GM21529 (cell line): ENCODE measurements around the gene ELP4.

ENCODE experiments used
- ATAC-seq: cut with Tn5 transposase; IDR thresholded peaks from one replicate; pipeline ENCODE4 v1.9.1; 2021; ENCODE audit not compliant: unreplicated experiment

ELP4 gene

DNA sequence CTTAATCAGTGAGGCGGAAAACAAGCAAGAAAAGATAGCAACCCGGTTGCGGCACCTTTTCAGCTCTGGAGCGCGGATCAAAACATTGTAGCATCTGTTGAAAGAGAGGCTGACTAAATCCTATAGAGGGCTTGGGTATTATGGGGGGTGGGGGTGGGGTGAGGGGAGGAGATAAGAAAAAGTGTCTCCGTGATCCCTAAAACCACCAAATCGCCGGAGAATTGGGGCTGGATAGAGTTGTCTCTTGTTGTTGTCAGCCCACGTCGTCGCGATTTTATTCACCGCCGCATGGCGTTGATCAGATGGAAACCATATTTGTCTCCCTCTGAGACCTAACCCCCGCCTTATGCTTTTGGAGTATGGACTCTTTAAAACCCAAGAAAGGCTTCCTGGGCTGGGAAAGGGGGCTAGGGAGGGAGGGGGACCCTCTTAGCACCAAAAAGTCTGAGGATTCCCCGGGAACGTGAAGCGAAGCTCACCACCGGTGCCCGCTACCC, 288.5 kb downstream of the ELP4 start:
- ATAC-seq: no peak

GRCh38 chr11:31798554-31799434, 289.2 kb downstream of the ELP4 start:
- peak; percentile 57 for ATAC-seq

DNA sequence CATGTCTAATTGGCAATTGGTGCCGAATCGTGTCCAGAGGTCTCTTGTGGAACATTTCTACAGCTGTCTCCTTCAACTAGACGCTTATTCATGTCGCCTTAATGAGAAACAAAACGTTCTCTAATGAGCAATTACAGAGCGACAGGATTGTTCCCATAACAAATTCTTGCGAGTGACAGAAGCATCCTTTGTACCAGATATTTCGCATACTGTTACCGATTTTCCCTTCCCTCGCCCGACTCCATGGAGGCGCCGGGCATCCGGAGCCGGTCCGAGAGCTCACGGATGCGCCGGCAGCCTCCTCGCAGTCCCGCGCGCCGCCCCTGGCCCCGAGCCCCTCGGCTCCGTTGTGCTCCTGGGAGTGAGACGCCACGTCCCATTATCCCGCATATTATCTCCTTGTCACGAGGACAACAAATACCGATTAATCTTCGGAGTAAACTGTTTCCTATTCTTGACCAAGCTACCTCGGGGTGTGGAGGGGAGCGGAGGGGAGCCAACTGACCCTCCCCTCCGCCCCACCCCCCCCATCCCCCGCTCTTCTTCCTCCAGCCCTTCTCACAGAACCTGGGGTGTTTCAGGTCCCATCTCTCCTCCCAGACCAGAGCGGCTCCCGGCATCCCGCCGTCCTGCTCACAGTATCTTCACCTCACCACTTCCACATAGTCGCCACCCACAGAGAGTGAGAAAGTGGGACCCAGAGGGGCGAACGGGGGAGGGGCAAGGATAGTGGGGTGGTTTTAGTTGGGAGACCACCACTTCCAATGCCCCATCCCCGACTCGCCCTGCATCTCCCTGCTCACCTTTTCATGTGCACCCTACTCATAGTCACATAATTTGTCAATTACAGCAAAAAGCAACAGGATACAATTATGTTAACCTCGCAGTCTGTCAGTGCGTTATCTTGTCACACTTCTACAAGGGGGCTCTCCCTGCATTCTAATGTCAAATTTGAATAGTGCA, 290.1 kb downstream of the ELP4 start:
- ATAC-seq: no peak

DNA sequence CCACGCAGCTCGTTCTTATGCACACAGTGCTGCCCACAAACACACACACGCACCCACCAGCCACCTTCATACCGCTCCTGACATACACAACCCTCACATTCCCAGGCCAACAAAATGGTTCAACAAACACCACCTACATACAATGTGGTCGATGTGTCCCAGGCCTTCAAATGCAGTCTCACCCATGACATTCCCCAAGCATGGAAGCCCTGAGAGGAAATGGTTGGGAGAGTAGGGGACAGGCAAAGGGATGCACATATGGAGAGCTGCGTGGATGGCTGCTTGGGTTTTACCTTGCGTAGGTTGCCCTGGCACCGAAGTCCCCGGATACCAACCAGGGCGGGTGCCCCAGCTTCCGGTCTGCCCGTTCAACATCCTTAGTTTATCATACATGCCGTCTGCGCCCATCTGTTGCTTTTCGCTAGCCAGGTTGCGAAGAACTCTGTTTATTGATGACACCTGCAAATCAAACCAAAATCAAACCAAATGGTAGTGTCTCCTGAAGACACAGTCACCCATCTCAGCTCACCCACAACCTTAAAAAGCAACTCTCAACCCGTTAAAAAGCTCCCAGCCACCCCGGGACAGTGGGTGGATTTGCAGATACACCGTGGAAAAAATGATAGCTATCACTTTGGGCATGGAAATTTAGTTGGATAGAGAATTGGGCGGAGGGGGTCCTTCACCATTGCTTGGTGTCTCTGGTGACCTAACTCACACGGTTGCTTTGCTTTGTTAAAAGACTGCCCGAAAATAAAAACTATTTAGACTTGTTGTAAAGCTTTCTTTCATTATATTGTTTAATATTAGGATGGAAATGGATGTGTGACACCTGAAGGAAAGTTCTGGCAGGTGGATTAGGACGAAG, 291.1 kb downstream of the ELP4 start:
- ATAC-seq: no peak

DNA sequence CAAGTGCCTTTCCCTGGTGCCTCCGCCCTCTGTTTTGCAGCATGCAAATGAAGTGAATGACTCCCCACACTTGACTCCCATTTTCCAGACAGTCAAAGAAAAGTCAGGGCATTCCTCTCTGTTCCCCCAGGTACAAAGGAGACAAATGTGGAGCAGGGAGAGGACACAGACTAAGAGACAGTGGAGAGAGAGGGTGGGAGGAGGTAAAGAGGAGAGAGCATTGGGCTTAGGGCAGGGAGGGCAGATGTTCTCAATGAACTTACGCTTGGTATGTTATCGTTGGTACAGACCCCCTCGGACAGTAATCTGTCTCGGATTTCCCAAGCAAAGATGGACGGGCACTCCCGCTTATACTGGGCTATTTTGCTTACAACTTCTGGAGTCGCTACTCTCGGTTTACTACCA, 291.7 kb downstream of the ELP4 start:
- no peak for ATAC-seq

- no peak for ATAC-seq
Observed at GRCh38 chr11:31802000-31802551, 292.5 kb downstream of the ELP4 start.

DNA sequence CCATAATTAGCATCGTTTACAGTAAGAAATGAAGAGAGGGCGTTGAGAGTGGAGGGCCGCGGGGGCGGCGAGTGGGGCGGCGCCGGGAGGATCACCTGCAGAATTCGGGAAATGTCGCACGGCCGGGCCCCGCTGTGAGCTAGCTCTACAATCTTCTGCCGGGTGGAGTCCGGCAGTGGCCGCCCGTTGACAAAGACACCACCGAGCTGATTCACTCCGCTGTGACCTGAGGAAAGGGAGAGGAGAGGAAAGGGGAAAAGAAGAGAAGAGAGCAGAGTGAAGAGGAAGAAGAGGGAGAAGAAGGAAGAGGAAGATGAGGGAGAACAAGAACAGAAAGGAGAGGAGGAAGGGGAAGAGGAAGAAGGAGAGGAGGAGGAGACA, 293.0 kb downstream of the ELP4 start:
- ATAC-seq: no peak

DNA sequence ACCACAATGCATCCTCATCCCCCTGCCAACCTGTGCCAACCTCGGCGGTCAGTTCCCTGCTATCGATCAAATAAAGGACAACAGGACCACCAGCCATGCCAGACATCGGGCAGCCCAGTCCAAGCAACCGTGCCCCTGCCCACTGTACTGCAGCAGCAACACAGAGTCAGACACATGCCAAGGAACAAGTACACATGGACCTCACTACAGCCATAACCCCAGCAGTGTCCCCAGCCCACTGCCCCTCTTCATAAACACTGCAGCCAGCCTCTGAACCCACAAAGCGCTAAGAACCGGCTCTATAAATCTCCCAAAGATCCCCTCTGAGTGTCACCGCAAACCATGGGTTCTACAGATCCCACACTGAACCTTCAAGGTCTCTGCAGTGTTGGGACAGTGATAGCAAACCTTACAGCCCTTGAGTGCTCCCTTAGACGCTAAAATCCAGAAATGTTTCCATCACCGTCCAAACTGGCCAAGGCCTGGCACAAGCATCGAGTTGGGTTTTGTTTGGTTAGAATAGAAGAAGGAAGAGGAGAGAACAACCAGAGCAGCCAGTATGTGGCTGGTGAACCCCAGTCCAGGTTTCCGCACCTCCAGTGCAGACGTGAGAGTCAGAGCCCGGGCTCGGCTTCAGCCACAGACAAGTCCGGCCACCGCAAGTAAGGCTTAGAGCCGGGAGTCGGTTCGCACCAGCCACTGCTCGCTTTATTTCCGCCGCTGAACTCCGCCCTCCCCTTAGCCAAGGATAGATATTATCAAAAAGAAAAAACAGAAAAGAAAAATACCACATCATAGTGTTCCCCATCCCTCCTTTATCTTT, 293.6 kb downstream of the ELP4 start:
- no peak for ATAC-seq

- no peak for ATAC-seq
Observed at GRCh38 chr11:31803813-31804311, 294.3 kb downstream of the ELP4 start.

DNA sequence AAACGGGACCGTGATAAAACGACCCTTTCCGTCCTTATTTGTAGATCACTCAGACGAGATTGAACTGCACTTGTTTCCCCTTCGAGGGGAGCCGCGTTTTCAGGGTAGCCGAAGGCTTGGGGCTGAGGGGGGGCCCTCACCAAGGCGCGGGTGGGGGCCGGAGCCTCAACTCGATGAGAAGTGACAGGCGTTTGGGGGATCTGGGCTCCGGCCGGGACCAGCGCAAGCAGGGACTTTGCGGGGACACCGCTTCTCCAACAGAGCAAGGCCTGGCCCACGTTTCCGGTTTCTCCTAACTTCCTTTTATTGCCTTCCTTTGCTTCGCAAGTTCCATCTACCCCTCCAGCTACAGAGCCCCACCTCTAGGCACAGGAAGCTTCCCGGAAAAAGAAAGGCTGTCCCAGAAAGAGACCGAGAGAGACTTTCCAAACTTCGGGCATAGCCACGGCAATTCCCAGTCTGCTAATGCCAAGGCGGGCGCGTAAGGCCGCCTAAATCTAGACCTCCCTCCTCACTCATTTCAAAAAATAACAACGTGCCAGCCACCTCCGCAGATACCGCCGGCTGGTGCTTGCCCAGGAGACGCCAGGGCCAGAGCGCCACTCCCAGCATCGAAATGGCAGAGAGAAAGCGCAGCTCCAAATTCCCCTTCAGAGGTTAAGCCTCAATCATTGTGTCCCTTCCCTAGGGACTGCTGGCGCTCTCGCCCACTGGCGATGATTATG, 294.9 kb downstream of the ELP4 start:
- ATAC-seq: no peak

- ATAC-seq: no peak
Observed at GRCh38 chr11:31805037-31805628, 295.6 kb downstream of the ELP4 start.

DNA sequence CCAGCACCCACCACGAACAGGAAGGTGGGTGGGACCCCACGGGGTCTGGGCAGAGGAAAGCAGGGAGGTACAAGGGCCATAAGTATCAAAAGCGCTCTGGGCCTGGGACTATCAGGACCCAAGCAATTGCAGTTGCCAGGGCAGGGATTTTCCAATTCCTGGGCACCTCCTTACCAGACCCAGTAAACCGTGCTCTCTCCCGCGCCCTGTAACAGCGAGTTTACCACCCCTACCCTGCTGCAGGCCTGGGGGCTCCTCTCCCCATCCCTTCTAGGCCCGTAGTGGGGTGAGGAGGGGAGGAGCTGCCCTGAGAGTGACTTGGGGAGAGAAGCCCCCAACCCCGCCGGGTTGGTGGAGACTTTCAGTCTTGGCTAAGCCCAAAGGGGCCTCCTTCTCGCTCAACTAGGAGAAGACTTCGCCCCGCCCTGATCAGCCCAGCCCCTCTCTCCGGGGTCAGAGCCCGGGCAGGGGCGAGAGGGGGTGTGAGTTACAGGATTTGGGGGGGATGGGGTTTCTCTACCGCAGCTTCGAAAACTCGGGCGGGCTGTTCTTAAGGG, 296.1 kb downstream of the ELP4 start:
- ATAC-seq: no peak

DNA sequence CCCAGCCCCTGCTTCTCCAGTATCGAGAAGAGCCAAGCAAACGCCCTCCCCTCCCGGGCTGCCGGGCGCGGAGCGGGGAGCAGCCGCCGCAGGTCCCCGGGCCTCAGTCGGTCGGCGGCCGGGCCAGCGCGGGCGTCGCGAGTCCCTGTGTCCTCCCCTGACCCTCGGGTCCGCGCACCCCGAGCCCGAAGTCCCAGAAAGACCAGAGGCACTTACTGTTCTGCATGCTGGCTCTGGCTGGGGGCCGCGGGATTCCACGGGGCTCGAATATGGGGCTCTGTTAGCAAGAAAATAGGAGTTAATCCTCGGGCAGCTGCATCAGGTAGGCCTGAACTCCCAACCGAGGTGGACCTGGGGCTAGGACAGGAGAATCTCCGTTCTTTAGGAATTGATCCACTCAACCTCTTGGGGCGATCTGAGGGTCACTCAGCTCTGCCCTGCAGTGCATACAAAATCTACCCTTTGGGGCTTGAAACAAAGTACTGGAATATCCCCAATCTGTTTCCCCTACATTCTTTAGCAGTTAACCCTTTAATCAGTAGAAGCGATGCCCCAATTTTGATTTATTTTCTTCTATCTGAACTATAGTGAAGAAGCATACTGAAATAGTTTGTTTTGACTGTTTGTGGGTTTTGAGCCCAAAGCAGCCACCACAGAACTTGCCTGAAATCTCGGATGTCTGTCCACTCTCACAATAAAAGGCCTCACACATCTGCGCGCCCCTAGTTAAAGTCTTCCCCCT, 296.8 kb downstream of the ELP4 start:
- ATAC-seq: no peak

- no peak for ATAC-seq
Observed at GRCh38 chr11:31806928-31807798, 297.6 kb downstream of the ELP4 start.

GRCh38 chr11:31807799-31808667, 298.5 kb downstream of the ELP4 start:
- no peak for ATAC-seq
